GM12873 (cell line): ENCODE data around the gene SEMA3E.

Source experiments
- TF ChIP-seq, protein P1 (sequence below): IDR thresholded peaks from 2 replicates; pipeline ENCODE4 v1.5.1; 2012; ENCODE audit warnings: low read depth, mild to moderate bottlenecking, moderate library complexity, low read length, control low read depth; ENCODE audit not compliant: insufficient read depth; ENCODE audit errors: missing control alignments

SEMA3E gene

DNA sequence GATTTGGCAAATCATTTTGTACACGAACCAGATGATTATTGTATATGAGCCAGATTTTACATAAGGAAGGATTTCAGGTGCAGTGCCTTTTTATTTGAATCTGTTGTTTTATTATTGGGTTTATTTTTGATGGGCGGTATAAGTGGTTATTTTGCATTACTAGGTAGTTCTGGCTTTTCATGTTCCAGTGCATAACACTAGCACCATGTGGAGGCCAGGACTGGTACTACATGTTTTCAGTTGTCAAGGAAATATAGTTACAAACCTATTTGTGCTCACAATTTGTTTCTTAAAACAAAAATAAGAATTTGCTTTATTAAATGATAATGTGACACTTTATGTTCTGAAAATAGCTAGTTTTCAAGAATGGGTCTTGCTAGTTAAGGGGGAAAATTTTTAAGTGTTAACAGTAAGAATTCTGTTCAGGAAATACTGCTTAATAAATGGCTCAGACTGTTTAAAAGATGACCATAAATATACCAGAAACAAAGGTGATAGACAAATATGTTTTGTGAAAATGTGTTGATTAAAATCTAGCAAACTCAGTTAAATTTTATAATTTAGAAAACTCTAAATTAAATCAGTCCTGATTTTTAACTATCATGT is 7.1 kb upstream of the SEMA3E start:
- TF ChIP-seq, protein P1, sequence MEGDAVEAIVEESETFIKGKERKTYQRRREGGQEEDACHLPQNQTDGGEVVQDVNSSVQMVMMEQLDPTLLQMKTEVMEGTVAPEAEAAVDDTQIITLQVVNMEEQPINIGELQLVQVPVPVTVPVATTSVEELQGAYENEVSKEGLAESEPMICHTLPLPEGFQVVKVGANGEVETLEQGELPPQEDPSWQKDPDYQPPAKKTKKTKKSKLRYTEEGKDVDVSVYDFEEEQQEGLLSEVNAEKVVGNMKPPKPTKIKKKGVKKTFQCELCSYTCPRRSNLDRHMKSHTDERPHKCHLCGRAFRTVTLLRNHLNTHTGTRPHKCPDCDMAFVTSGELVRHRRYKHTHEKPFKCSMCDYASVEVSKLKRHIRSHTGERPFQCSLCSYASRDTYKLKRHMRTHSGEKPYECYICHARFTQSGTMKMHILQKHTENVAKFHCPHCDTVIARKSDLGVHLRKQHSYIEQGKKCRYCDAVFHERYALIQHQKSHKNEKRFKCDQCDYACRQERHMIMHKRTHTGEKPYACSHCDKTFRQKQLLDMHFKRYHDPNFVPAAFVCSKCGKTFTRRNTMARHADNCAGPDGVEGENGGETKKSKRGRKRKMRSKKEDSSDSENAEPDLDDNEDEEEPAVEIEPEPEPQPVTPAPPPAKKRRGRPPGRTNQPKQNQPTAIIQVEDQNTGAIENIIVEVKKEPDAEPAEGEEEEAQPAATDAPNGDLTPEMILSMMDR = peak; percentile 73

DNA sequence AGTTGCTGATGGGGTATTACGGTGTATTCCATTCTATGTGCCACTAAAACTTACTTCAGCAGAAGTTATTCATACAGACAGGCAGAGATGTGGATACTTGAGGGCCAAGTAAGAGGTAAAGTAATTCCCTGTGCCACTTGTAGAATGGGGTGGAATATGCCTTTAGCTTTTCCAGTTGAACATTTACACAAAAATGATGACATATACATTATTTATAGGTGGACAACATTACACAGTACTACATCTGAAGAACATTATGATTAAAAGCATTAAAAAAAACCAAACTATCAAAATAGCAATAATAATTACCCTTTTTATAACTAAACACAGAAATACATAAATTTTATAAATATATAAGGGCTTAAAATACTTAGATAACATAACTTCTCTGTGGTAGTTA is 3.5 kb upstream of the SEMA3E start:
- TF ChIP-seq, protein P1 = no peak

DNA sequence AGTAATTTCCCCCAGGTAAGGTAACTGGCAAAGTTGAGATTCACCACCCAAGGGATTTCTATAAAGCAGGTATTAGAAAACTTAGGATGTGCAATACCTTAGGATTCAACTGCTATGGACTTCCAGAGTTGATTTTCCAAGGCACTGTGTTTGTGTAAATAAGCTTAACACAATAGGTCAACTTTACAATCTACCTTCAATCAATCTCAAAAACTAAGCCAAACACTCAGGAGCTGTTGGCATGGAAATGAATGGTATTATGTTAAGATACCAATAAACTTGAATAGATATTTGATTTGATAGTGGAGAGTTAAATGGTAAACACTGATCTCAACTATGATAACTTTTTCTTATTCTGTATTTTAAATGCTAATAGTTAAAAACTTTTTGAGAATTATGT is 762 bp upstream of the SEMA3E start:
- TF ChIP-seq, protein P1 = no peak

DNA sequence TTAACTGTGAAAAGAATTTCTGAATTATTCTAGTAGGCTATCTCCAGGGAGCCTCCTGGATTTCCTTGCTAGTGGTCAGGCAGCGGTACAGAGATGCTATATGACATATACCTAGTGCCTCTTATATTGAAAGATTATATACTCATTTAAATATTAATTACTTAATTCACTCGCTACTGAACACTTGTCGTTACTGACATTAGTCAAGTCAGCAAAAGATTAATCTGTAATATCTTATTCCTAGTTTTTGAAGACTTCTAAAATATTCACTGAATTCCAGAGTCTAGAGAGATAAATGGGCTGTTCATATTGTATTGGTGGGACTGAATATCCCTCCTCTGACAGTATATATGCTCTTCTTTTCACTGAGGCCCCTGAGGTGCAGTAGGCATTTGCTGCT is 2.9 kb downstream of the SEMA3E start:
- TF ChIP-seq, protein P1 = no peak

DNA sequence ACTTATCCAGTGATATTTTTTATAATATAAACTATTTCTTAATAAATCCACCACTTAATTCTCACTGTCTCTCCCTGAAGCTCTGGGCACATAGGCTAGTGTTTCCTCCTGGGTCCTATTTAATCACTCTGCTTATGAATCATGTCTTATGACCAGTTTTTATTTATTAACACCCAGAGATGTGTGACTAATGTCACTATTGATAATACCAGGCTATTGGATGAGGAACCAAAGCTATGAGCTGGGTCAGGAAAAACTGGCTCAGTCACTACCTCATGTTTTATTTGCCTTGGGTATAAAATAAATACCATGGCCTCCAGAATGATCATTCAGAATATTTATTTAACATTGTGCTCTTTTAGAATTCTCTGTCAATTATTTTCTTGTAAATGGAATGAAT is 5.2 kb downstream of the SEMA3E start:
- TF ChIP-seq, protein P1 = no peak

DNA sequence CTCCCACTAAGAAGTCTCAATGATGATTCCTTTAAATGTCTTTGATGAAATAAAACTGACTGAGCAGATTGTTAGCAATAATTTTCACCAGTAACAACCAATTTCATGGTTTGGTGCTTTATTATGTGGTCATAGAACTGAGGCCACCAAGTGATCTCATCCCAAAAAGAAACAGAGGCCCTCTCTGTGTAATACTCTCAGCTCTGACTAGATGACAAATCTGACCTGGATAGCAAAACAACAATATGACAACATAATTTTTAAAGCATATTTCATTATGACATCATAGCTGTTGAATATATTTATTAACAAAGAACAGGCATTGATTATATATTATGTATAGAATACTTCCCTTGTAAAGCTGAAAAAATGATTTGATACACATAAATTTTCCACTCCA is 5.9 kb downstream of the SEMA3E start:
- TF ChIP-seq, protein P1 = no peak

DNA sequence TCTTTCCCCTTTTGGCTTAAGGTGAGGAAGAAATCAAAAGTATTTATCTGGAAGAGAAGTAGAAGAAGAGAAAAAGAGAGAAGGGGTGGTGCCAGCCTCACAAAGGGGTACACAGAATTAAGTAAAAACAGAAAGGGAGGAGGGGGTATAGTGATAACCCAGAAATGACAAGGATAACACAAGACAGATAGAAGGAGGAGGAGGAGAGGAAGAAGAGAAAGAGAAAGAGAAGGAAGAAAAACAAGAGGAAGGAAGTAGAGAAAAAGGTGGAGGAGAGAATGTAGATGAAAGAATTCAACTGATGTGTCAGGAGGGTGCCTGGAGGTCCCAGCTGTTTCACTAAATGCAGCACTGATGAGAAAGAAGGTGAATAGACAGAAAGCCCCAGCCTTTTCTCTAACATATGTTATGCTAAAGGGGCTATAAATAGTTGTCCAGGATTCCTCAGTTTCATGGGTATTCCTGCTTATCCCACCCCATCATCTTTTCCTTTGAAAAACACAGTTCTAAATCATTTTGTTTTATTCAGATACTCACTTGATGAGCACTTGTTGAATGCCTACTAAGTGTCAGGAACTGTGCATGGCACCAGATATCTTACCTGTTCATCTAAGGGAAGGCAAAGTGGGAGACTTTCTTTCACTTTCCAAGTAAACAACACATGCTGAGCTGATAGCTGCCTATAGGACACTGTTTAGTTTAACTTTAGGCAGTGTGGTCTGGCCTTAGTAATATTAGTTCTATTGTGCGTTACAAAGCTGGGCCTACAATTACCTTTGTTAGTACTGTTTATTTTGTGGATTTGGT is 8.0 kb downstream of the SEMA3E start:
- TF ChIP-seq, protein P1 = no peak
